Measurements from ENCODE around the gene BORCS8. TPM values are rescaled to one million over a fixed set of nuclear protein-coding genes. Genes with fewer than 3 reads are reported as not detected.

Gene BORCS8
- polyA plus RNA-seq, 1 experiment, result 27.5 TPM

DNA sequence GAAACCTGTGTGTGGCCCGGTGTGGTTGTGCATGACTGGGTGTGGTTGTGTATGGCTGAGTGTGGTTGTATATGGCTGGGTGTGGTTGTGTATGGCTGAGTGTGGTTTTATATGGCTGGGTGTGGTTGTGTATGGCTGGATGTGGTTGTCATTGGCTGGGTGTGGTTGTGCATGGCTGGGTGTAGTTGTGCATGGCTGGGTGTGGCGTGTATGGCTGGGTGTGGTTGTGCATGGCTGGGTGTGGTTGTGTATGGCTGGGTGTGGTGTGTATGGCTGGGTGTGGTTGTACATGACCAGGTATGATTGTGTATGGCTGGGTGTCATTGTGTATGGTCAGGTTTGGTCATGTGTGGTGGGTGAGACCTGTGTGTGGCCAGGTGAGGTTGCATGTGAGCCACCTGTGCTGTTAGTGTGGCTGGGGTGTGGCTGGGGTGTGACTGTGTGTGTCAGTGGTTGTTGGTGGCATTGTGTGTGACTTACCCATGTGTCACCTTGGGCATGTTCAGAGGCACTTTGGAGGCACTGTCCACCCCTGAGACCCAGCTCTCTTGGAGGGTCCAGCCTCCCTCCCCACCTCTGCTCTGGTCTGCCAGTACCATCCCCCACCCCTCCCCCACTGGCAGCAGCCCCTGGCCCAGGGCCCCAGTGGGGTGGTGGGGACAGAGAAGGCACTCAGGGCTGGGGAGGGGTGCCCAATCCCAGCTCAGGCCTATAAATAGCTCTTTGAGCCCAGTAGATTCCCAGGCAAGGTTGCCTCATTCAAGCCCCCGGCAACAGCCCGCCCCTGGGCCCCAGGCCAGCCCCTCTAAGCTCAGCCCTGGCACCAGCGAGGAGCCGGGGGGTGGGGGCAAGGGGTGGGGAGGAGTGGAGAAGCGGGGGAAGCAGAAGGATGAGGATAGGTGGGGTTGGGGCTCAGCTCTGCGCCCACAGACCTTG lies 16.0 kb upstream of the BORCS8 start:
- TF ChIP-seq, protein P1, sequence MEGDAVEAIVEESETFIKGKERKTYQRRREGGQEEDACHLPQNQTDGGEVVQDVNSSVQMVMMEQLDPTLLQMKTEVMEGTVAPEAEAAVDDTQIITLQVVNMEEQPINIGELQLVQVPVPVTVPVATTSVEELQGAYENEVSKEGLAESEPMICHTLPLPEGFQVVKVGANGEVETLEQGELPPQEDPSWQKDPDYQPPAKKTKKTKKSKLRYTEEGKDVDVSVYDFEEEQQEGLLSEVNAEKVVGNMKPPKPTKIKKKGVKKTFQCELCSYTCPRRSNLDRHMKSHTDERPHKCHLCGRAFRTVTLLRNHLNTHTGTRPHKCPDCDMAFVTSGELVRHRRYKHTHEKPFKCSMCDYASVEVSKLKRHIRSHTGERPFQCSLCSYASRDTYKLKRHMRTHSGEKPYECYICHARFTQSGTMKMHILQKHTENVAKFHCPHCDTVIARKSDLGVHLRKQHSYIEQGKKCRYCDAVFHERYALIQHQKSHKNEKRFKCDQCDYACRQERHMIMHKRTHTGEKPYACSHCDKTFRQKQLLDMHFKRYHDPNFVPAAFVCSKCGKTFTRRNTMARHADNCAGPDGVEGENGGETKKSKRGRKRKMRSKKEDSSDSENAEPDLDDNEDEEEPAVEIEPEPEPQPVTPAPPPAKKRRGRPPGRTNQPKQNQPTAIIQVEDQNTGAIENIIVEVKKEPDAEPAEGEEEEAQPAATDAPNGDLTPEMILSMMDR (IDR thresholded peaks at IDR 0.05; ENCODE audit: insufficient read depth, low read depth, low read length), result no peak
- H3K4me3 ChIP-seq (ENCODE audit: low read depth, low read length), result no peak overlapping the region
- peaks cover 9% of the 10 kb centered on the region for H3K27me3 ChIP-seq (ENCODE audit: control insufficient read depth, insufficient read depth, low read length)
- DNase-seq (ENCODE audit: low read depth), result no peak
- no peaks in the 10 kb centered on the region for H3K36me3 ChIP-seq (ENCODE audit: control insufficient read depth, insufficient read depth, low read length)
- CTCF ChIA-PET, result no interaction called here
- POLR2A ChIA-PET, result no interaction called here

DNA sequence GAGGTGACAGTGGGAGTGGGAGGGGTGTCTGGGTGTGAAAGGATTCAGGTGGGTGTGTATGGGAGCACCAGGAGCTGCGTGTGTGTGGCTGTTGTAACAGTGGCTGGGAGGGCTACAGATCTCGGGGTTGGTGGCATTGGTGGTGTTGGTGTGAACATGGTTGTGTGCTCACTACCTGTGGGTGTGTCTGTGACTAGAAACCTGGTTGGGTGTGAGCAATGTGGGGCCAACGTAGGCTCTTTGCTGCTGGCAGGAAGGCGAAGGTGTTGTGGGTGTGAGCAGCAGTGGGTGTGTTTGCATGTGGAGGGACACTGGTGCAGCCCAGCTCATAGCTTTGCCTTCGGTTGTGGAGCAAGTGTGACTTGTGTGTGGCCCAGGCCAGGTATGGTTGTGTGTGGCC lies 15.0 kb upstream of the BORCS8 start:
- ChIA-PET CTCF (no interaction called here), POLR2A (no interaction called here)
- Histone ChIP-seq H3K27me3 (ENCODE audit: control insufficient read depth, insufficient read depth, low read length) (peaks cover 5% of the 10 kb centered on the region), H3K36me3 (ENCODE audit: control insufficient read depth, insufficient read depth, low read length) (no peaks in the 10 kb centered on the region), H3K4me3 (ENCODE audit: low read depth, low read length) (no peak overlapping the region)
- TF ChIP-seq, protein P1 (IDR thresholded peaks at IDR 0.05; ENCODE audit: insufficient read depth, low read depth, low read length), result no peak
- no peak for DNase-seq (ENCODE audit: low read depth)

DNA sequence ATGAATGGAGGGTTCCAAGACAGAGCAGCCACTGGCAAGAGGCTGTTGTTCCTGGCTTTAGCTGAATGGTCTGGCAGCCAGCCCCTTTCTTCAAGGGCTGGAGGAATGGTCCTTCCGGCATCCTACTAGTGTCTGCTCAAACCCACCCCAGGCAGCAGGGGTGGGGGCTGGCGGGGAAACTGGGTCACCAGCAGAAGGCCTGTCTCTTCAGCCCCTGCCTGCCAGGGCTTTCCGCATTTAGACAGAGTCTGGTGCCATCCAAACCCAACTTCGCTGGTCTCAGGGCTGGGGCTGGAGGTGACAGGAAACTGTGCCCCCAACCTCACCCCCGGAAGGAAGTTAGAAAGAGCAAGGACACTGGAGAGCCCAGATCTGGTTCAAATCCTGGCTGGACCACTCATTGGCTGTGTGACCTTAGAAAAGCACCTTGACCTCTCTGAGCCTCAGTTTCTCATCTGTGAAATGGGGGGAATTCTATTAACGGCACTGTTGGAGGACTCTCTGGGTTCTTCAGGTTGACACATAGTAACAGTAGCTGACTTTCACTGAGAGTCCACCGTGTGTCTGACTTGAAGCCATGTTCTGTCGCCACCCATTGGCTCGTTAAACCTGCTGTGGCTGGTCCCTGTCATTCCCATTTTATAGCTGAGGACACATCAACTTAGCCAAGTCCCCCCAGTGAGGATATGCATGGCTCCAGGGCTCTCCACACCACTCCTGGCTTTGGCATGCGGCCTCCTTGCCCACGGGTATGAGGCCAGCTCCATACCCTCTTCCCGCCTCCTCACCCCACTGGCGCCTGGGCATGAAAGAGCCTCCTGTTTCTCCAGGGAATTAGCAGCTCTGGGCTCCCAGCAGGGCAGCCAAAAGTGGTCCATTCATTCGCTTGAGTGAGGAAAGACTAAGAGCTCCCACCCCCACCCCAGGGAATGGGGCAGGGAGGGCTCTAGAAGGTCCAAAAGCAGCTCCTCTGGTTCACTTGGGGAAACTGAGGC lies 13.8 kb upstream of the BORCS8 start:
- Histone ChIP-seq H3K4me3 (ENCODE audit: low read depth, low read length) (no peak overlapping the region), H3K36me3 (ENCODE audit: control insufficient read depth, insufficient read depth, low read length) (peaks cover 3% of the 10 kb centered on the region), H3K27me3 (ENCODE audit: control insufficient read depth, insufficient read depth, low read length) (no peaks in the 10 kb centered on the region)
- no peak for DNase-seq (ENCODE audit: low read depth)
- CTCF ChIA-PET, result interaction anchor here (1.1 to 1.2 kb wide), 2 partner anchors 18 to 154 kb away, joined by 3 read pairs; no protein-coding TSS in a partner anchor
- POLR2A ChIA-PET, result no interaction called here
- TF ChIP-seq, protein P1 (IDR thresholded peaks at IDR 0.05; ENCODE audit: insufficient read depth, low read depth, low read length), result no peak

DNA sequence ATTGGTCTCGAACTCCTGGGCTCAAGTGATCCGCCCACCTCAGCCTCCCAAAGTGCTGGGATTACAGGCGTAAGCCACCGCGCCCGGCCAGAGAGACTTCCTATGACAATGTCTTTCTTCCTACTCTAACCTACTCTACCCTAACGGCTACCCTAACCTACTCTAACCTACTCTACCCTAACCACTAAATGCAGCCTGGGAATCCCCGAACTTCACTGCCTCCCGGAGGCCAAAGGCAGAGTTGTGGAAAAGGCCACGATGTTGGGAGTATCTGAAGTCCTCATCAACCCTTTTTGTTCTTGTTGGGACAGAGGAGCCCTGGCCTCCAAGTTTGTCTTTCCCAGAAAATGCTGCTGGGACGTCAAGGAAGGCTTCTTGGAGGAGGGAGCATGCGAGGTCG lies 12.2 kb upstream of the BORCS8 start:
- Histone ChIP-seq H3K36me3 (ENCODE audit: control insufficient read depth, insufficient read depth, low read length) (peaks cover 3% of the 10 kb centered on the region), H3K4me3 (ENCODE audit: low read depth, low read length) (no peak overlapping the region), H3K27me3 (ENCODE audit: control insufficient read depth, insufficient read depth, low read length) (no peaks in the 10 kb centered on the region)
- TF ChIP-seq, protein P1 (IDR thresholded peaks at IDR 0.05; ENCODE audit: insufficient read depth, low read depth, low read length), result no peak
- POLR2A ChIA-PET, result no interaction called here
- no peak for DNase-seq (ENCODE audit: low read depth)
- CTCF ChIA-PET, result no interaction called here
